NCI-H1436 (cell line): Measurements from ENCODE around the gene GNPDA2.

Experiments used
- DNase-seq: peaks from one replicate; lab custom pipeline; 2025; lab: John Stamatoyannopoulos, UW

GNPDA2 gene

DNA sequence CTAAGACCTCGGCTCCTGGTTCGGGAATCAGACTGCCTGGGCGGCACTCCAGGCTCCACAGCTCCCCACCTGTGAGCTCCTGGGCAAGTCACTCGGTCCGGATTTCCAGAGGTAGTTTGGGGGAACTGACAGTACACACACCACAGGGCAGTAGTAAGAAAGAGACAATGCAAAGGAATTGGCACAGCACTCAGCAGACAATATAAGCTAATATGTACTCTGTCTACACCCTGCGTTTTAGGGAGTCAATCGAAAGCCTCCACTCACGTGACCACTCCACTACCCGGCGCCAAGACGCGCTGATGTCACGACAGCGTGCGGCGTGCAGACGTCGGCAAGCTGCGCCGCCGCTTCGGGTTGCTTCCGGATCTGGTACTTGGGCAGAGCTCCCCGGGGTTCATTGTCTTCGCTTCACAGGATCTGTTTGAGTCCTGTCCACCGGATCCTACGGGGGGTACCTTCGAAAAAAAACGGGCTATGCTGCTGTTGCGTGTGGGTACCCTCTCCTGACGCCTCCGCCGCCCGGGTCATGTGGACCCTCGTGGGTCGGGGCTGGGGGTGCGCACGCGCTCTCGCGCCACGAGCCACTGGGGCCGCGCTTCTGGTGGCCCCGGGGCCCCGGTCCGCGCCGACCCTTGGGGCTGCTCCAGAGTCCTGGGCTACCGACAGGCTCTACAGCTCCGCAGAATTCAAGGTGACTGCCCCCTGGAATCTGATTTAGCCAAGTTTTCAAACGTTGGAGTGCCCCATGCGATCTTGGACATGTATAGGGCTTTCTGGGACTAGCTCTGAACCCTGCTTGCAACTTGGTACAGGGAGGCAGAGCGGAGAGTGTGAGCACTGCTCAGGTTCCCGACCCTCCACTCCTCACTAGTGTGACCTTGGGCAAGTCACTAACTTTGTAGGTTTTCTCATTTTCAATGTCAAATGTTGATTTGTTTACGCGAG, 48.0 kb downstream of the GNPDA2 start, which contains the start of gene GUF1:
GUF1 (plus strand) TSS at position 327 of the 948 bp plus-strand sequence; CDS start at position 530, 203 bp downstream.
- peak; percentile 81 for DNase-seq

DNA sequence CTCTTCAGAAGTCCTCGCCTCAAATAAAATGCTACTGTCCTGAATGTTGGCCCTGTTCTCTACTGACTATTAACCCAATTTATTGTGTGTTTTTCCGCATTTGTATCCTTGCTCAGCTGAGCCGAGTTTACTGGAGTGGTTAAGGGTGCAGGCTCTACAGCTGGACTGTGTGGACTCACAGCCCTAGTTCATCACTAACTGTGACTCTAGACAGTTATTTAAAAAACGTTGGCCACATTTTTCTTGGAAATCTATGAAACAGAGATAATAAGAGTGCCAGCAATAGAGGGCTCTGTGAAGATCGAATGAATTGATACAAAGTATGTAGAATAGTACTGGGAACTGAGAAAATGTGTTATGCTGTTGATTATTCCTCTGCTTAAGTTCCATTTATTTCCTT, 51.0 kb downstream of the GNPDA2 start:
- no peak for DNase-seq

DNA sequence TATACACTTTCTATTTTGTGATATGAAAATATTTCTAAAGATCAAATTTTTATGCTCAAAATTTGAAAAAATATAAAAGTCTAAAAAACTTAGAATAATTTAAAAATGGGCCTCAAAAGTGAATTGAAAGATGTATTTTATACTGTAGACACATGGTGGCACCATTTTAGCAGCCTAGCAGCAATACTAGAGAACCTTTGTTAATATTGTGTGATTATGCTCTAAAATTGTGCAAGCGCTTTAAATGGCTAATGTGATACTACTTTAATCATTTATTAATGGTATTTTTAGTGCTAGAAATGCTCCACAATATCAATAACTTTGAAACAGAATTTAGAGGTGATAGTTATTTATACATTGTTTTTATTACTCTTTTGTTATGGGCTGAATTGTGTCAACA, 51.9 kb downstream of the GNPDA2 start:
- DNase-seq = no peak

DNA sequence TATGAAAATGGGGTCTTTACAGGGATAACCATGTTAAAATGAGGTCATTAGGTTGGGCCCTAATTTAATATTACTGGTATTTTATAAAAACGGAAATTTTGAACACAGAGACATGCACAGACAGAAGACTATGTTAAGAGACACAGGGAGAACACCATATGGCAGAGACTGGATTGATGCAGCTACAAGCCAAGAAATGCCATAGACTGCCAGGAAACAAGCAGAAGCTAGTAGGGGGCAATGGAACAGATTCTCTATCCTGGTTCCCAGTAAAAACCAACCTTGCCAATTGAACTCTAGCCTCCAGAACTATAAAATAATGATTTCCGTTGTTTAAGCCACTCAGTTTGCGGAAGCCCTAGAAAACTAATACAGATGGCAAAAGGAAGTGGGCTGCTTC, 54.7 kb downstream of the GNPDA2 start:
- DNase-seq = no peak

DNA sequence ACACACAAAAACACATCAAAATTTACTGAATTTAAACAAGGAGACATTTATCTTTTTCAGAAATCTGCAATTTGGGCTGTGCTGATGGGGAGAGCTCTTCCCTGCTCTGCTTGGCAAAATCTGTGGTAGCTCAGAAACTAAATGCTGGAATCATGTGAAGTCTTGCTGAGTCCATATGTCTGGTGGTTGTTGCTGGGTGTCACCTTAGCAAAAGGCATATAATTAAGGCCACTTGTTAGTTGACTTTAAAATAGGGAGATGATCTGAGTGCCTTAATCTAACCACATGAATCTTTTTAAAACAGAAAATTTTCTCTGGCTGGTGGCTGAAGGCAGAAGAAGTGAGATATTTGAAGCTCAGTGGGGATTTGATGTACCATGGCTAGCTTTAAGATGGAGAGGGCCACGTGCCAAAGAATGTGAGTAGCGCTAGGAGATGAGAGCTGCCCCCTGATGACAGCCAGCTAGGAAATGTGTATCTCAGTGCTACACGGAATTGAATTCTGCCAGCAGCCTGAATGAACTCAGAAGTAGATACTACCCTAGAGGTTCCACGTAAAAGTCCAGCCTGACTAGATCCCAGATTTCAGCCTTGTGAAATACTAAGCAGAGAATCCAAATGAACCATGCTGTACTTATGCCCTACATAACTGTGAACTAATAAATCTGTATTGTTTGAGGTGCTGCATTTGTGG, 55.7 kb downstream of the GNPDA2 start:
- no peak for DNase-seq

DNA sequence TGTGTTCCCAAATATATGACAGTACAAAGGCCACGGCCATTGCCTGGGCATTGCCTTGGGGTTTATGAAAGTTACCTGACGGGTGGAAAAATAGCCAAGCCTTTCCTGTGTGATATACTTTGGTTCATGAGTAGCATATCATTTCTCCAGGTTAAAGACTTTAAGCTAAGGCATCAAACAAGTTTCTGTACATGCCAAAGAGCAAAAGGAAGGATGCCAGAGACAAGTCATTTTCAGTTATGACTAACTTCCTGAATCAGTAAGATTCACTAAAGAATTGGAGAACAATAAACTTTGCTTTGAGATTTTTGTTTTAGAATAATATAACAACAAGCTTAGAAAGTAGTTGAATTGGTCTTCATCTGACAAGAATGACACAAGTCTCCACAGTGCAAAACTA, 57.8 kb downstream of the GNPDA2 start:
- DNase-seq = no peak

DNA sequence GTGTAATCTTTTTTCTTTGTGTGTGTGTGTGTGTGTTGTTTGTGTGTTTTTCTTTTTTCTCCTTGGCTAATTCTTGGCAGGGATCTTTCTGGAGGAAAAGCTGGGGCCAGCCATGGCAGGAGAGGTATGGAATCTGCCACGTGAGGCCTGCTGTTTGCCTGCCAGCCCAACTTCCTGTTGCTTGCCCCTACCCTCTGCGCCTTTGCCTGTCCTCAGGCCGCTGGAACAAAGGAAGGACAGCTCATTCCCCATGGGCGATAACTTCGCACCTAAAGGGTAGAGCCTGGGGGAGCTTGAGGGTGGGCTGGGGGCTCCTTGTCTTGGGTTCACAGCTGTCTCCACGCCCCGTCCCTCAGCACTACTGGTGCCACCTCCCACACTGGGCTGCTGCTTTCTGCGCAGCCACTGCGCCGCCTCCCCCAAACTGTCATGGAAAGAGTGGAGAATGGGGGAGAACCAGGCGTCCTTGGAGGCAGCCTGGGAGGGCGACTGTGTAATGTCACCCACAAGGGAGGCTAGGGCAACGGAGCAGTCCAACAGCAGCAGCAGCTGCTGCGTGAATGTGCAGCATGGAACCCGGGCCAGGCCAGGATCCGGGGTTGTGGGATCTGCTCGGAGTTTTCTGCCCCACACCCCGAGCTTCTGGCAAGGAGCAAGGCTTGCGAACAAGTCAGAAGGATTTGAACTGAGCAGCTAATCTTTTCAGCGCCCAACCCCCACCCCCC, 62.7 kb downstream of the GNPDA2 start:
- no peak for DNase-seq

DNA sequence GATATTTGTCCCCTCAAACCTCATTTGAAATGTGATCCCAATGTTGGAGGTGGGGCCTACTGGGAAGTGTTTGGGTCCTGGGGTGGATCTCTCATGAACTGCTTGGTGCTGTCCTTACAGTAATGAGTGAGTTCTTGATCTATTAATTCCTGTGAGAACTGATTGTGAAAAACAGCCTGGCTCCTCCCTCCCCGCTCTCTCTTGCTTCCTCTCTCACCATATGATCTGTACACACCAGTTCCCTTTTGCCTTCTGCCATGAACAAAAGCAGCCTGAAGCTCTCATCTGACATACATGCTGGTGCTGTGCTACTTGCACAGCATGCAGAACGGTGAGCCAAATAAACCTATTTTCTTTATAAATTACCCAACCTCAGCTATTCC, 63.7 kb downstream of the GNPDA2 start:
- DNase-seq = no peak

DNA sequence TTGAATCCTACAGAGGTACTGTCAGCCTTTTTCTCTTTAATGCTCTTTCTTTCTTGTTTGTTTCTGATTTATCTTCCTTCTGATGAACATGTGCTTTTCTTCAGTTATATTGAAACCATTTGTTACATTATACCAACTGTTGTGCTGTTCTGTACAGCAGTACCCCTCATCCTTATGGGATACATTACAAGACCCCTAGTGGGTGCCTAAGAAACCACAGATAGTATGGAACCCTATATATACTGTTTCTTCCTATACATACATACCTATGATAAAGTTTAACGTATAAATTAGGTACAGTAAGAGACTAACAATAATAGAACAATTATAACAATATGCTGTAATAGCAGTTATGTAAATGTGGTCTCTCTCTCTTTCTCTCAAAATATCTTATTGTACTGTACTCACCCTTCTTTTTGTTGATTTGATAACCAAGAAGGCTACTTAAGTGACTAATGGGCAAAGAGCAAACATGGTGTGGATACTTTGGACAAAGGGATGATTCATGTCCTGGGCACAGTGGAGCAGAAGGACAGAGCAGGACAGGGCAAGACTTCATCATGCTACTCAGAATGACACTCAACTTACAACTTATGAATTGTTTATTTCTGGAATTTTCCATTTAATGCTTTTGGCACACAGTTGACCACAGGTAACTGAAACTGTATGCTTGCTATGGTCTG, 64.3 kb downstream of the GNPDA2 start:
- DNase-seq = no peak

DNA sequence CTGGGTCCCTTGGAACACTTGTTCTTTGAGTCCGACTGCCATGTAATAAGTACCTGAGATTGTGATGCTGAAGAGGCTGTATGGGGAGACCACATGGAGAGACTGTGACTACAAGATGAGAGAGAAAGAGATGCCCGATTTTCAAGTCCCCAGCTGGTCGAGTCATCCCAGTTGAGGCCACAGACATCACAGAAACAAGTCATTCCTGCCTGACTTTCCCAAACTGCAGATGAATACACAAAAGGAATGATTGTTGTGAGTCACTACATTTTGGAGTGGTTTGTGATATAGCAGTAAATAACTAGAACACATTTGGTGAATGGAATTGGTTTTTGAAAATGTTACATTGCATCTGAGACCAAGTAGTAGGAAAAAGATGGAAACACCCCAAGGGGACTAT, 66.0 kb downstream of the GNPDA2 start:
- DNase-seq = no peak

DNA sequence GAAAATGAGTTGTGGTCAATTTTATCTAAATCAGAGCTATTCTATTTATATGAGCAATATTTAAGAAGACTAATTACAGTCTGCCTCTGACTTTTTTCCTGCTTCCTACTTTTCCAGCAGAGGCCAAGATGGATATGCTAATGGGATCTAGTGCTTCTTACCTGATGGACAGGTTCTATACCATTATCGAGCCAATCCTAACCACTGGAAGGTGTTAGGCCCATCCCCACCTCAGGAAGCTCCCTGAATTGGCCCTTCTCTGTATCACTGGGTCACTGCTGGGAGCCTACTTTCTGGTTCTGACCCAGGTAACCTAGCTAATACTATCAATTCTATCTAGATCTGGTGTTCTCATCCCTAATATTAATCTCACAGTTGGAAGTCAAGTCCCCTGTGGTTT, 74.4 kb downstream of the GNPDA2 start:
- no peak for DNase-seq
